Femur (tissue), 1 donor: ENCODE results near the gene CNTNAP2.

ENCODE experiments used
- DNase-seq: peaks from one replicate; pipeline ENCODE4 v3.0.0-alpha.2; 2017

The CNTNAP2 gene

DNA sequence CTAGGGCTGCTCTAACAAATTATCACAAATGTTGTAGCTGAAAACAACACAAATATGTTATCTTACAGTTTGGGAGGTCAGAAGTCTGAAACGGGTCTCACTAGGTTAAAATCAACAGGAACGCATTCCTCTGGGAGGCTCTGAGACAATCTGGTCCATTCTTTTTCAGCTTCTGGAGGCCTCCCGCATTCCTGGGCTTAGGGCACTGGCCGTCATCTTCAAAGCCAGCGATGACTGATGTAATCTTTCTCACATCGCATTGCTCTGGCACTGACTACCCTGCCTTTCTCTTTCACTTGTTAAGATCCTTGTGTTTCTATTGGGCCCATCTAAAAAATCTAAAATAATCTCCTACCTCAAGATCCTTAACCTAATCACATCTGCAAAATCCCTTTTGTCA is 1402.5 kb downstream of the CNTNAP2 start:
- peak; percentile 24 for DNase-seq

DNA sequence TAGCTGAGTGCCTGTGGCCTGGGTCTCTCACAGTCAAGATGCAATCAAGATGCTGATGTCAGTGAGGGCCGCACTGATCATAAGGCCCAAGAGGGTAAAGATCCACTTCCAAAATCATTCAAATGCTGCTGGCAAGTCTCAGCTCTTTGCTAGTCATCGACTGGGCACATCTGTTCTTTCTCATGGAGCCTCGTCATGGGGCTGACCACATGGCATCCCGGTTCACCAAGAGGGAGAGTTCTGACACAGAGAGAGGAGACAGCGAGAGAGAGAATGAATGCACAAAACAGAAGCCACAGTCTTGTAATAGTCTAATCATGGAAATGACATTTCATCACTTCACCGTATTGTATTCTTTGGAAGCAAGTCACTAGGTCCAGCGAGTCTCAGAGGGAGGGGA is 1406.5 kb downstream of the CNTNAP2 start:
- DNase-seq = no peak

DNA sequence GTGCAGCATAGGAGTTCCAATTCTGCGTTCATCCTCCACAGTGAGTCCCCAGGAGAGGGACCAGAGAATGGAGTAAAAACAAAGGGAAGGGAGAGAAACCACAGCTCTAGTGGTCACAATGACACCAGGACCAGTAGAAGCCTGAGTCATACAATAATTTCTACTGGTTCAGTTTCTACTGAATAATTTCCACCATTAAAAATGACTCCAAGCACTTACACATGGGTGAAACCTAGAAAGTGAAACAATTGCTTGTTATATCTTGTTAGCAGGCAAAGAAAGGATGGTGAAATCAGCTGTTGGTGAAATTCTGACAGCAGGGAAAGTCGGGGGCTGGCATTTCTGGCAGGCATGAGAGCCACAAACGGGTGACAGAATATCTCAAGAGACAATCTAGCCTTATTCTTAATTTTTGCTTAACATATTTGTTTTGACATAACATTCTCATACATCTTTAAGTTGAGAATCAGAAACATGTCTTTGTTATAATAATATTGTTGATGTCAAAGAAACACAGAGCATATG is 1408.2 kb downstream of the CNTNAP2 start:
- DNase-seq = no peak

DNA sequence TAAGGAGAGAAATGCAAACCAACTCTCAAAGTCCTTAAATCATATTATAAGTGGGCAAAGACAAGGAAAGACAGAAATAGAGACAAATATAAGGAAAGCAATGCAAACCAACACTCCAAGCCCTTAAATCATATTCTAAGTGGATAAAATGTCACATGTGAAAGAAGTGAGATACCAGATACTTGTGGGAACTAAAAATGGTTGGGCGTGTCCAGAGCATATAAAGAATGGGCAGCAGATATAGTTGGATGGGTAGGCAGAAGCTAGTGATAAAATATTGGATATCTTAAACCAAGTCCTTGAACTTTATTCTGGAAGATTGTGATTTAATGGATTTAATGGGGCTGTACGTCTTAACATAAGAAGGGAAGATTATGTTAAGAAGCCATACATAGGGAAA is 1408.7 kb downstream of the CNTNAP2 start:
- no peak for DNase-seq

DNA sequence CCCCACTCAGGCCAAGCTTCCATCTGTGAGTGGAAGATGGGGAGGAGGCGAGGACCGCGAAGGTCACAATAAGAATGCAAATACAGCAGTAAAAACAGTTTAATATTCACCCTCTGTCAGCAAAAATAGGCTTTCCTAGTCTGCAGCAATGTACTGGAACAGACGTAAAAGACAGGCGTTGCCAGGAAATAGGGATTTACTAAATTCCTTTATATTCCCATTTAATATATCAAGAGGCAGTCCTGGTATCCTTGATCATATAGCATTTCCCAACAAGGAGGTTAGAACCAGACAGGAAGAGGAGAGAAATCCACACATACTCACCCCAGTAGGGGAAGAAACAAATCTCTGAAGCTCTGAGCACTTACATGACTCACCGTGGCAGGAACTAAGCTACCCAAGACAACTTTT is 1419.1 kb downstream of the CNTNAP2 start:
- DNase-seq = peak; percentile 42

DNA sequence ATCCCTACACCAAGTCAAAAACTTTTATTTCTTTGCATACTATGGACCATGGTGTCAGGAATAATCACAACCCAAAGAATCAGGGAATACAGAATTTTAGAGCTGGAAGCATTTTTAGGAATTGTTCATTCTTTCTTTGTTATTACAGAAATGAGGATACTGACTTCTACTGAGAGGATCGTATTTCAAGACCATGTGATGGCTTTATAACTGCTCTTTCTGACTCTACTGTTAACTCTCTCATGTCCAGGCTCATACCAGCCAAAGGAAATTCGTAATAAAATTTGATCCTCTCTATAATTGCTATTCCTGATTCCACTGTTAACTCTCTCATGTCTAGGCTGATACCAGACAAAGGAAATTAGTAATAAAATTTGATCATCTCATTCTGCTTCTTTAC is 1423.1 kb downstream of the CNTNAP2 start:
- DNase-seq = no peak

DNA sequence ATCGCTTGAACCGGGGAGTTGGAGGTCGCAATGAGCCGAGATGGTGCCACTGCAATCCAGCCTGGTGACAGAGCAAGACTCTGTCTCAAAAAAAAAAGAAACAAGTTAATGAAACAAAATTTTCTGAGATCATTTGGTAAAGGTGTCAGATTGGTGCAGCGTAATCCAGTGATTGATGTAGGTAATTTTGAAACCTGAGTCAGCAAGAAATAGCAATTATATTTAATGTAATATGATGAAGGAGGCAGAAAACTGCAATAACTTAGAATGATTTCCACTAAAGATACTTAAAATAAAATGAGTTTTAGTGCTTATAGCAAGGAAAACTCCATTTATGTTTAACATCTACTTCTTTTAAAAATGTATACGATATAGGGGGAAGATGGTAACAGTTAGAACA is 1424.1 kb downstream of the CNTNAP2 start:
- DNase-seq = no peak

DNA sequence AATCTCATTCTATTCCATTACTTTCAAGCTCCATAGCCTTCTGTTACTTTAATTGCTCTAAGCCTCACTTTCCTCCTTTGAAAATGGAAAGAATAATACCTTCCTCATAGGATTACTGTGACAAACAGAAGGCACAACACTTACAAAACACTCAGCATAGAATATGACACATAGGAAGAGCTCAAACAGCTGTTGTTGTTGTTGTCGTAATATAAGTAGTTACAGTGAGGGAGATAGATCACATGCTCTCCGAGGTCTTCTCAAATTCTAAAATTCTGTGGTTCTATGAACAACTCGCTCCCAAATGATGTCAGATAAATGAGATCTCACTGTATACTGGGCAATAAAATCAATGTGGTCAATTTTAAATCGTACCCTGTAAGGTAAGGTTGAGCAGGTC is 1424.7 kb downstream of the CNTNAP2 start:
- DNase-seq = no peak

DNA sequence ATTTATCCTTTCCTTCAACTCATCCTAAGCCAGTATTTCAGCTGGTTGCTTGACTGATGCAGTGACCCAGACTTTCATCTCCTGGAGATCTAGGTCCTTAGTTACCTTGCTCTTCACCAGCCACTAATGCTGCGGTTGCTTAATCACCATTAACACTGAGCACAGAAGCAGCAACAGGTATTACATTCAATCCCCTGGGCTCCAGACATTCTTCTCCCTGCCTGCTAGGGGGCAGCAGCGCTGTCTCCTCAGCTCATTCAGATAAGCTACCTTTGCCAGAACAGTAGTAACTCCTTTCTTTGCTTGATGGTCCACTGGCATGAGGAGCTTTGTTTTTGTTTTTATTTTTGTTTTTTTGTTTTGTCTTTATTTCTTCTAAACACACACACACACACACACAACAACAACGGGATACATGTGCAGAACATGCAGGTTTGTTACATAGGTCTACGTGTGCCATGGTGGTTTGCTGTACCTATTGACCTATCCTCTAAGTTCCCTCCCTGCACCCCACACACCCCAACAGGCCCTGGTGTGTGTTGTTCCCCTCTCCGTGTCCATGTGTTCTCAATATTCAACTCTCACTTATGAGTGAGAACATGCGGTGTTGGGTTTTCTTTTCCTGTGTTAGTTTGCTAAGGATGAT is 1430.8 kb downstream of the CNTNAP2 start:
- DNase-seq = peak; percentile 18

DNA sequence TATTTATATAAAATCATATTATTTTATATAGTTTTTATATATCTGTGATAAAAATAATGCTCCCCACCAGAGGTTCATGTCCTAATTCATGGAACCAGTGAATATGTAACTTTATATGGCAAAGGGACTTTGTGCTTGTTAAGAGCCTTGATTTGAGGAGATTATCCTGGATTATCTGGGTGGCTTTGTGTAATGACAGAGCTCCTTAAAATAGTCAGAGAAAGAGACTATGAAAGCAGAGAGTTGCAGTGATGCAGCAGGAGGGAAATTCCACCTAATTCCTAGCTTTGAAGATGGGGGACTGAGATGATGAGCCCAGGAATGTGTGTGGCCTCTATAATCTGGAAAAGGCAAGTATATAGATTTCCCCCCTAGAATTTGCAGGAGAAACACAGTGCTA is 1439.7 kb downstream of the CNTNAP2 start:
- no peak for DNase-seq

DNA sequence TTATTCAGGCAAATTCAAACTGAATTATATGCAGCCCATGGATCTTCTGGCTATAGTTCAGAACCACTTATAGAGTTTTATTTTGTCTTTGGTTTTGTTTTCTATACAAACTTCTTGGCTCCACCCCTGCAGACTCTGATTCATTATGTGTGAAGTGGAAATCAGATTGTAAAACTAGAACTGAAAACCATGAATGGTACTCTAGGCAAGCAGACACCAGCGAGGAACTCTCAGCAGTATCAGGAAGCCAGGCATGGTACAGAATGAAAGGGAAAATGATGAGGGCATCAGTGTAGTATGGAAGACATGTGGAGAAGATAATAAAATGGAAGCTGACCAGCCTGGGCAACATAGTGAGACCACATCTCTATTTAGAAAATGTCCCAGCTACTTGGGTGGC is 1447.1 kb downstream of the CNTNAP2 start:
- no peak for DNase-seq

DNA sequence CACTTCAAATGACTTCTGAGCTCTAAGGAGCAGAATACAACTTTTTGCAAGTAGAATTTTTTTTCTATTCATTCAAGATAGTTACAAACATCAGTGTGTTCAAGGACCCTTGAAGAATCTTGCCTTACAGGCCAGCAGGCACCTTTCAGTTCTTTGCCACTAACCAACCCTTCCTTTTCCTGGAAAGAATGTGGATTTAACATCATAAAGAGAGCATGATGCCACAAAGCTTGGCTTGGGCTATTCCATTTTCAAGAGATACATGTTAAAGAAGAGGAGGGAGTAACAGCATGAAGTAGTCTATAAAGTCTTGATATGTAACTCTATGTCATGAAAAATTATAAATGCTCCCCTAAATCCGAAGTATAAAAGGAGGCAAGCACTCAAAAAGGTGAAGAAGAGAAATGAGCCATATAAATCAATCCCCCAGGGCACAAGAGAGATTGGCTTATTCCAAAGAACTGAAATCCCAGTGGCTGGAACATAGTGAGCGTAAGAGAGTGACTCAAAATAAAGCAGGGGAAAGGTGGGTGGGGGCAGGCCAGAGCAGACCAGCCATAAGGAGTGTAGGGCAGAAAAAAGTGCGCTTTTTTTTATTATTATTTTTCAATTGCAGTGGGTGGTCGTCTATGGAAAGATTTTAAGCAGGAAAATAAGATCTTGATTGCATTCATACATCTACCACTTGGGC is 1448.3 kb downstream of the CNTNAP2 start:
- DNase-seq = no peak

DNA sequence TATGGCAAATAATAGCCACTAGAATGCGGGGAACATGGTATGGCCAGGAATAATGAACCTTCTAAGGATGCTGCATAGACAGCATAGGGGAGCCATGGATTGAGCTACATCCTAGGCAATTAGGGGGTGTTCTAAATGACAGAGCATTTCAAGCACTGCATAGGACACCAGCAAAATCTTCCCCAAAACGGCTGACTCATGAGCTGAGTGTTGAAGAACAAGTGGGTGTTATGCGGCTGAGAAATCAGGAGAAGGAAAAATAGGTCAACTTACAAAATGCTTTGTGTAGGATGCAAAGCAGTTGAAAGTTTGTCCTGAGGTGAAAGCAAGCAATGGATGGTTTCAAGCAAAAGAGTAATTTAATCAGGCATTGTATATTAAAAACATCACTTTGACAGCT is 1450.4 kb downstream of the CNTNAP2 start:
- no peak for DNase-seq

DNA sequence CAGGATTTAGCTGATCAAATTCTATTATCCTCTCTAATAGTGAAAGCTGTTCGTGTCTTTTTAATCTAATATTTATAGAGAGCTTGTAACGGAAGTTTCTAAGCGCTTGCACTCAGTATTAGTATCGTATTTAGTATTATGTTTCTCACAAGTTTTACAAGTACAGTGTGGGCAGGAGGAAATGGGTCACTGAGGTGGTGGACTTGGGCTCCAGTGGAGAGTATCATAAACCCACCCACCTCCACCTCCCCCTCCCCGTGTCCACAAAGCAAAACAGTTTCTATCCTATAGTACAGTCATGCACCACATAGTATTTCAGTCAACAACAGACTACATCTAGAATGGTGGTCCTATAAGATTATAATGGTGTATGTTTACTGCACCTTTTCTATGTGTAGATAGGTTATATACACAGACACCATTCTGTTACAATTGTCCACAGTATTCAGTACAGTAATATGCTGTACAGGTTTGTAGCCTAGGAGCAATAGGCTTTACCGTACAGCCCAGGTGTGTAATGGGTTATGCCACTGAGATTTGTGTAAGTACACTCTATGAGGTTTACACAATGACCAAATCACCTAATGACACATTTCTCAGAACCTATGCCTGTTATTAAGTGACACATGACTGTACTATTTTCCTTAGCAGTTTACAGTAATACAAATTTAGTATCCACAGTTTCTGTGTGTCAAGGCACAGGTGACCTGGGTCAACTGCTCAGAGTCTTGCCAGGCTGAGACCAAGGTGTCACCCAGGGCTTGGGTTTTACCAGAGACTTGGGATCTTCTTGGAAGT is 1452.7 kb downstream of the CNTNAP2 start:
- no peak for DNase-seq

DNA sequence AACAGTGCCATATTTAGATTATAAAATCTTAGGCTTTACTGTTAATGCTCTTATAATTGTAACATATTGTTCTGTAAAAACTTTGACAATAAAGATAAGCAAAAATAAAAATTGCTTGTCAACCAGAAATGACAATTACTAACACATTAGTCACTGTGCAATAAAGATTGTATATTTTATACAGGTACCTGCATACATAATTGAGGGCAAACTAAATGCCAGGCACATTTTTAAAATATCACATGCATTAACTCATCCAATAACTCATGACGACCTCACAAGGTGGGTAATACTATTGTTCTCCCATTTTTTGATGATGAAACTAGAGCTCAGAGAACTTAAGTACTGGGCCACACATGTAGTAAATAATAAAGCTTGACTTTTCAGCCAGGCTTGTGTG is 1453.8 kb downstream of the CNTNAP2 start:
- no peak for DNase-seq

DNA sequence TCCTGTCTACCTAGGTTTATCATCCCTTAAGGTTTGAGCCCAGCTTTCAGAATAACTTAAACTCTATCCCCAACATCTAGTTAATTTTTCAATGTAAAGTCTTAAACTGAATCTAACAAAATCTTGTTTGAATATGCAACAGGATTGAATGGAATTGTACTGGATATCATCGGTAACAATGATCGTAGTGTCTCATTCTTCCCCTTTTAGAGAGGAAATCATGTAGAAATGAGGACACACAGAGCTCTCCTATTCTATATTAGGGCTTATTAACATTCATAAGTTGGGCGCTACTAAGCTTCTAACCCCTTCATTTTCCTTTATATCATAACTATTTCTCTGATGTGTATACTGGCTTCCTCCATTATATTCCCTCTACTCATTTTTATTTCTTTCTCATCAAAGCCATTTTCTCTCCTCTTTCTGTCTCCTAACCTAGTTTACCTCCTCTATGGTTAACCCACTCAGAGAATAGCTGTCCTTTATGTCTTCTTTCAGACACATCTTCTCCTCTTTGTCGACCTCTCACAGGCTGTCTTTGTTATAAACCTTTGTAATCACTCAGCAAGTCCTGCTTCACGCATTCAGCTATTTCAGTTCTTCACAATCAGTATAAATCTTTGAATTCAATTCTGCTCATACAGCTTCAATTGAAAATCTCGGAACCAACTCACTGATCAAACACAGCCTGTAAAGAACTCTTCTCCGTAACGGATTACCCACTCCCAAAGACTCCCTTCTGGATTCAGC is 1455.0 kb downstream of the CNTNAP2 start:
- no peak for DNase-seq

DNA sequence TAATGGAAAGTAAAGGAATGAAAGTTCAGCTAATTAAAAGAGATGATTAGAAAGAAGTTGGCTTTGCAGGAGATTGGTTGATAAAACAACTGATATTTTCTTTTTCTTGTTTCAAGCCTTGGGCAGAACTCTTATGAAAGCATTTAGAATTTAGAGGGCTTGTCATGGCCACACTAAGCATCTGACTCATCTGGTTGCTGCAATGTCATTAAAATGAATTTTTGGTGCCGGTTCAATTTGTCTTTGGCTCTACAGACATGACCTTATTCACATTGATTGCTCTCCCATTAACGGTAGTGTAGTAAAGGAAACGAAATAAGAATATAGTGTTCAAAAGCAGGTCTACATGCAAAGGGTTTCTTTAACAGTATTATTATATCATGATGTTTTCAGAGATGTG is 1461.6 kb downstream of the CNTNAP2 start:
- no peak for DNase-seq

DNA sequence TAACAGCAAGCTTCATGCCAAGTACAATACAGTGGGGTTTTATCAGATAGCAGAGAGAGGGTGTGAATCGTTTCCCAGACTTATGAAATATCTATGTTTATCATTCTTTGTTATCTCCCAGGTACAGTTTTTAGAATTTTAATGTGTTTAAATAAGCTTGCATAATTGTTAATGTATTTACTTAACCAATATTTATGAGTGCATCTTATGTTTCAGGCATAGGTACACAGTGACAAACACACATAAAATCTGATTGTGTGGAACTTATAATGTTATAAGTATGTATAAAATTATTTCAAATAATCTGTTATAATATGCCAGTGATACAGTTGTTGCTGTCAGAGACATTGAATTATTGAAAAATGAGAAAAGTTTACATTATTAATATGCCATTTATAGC is 1462.5 kb downstream of the CNTNAP2 start:
- DNase-seq = no peak

DNA sequence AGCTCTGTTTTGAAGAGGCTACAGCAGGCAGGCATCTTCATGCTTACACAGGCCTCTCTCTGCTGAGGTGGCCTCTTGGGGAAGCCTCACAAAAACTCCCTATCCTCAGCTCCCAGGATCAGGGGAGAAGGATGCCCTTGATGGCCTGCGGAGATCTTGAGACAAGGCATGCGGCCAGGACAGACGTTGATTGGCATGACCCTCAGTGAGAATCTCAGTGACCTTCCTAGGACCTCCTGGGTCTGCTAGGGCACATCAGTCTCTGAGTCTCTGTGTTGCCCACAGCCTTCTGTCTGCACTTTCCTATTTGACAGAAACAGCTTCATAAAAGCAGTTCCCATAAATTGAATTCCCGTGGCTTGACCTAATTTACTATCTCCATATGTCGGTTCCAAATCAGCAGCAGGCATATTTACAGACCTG is 1468.2 kb downstream of the CNTNAP2 start:
- no peak for DNase-seq

DNA sequence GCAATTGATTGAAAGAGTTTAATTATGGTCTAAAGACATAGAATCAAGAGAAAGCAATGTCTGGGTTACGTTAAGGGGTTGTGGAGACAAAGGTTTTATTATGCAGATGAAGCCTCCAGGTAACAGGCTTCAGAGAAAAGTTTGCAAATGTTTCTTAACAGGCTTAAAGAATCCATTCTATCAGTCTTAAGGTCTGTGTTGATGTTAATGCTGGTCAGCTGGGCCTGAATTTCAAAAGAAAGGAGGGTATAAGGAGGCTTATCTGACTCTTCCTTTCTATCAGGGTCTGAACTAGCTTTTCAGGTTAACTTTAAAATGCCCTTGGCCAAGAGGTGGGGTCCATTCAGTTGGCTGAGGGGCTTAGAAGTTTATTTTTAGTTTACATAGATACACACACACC is 1469.5 kb downstream of the CNTNAP2 start:
- DNase-seq = no peak

DNA sequence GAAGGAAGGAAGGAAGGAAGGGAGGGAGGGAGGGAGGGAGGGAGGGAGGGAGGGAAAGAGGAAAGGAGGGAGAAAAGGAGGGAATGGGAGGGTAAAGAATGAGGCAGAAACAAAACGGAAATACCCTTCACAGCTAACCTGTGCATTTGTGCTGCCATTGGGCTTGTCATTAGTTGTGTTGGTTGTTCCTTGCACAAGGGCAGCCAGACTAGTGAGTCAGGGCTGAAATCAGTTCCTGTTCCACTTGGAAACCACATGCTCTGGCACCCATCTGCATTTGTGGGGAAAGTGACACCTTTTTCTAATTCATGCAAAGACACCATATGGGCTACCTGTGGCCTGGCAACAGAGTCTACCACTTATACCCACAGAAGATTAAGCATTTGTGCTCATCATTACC is 1469.9 kb downstream of the CNTNAP2 start:
- no peak for DNase-seq

DNA sequence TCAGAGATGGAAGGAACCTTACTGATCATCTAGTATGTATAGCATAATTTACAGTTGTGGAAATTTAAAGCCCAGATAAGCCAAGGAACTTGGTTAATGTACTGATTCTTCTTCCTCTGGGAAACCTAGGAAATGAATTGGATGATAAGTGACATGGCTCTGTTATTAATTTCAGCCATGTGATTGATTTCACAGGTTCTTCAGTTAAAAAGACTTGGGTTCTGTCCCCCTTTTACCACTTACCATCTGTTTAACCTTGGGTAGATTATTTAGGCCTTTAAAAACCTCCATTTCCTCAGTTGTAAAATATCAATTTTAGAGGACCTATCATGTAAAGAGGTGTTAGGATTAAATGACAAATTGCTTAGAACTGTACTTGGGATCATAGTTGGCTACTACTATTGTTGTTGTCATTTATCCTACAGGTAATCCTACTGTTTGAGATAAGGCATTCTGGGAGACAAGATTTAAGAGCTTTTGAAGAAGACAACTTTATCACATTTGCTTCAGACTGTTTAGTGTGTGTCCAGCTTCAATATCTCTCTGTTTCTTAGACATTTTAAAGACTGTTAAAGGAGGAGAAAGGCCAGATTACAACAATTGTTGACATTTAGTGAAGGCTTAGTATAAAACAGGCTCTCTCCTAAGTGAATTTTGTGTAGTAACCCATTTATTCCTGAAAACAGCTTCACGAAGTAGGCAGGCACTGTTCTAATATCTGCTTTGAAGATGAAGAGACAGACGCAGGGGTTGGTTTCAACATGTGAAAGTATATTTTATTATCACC is 1476.9 kb downstream of the CNTNAP2 start:
- no peak for DNase-seq
